Brain pericyte (primary cell): ENCODE measurements around the gene ZMAT3.
"Not testable (repeated sequence)": the region's sequence is repeated elsewhere in the genome, so short reads cannot be mapped to it uniquely, and the experiment has no call there.

ENCODE experiments used
- DNase-seq: peaks from one replicate; pipeline ENCODE4 v3.0.0-alpha.2; 2012; ENCODE audit warnings: low read depth, low spot score

Gene ZMAT3

GRCh38 chr3:179071323-179072099 is at the start of gene ZMAT3:
Gene ZMAT3 (minus strand): TSS chr3:179071809. CDS start chr3:179067752, 4,057 bp downstream.
- peak; percentile 40 for DNase-seq

- DNase-seq, result no peak
Observed at GRCh38 chr3:179116816-179117215, 45.2 kb upstream of the ZMAT3 start.

GRCh38 chr3:179115444-179115843 is 43.8 kb upstream of the ZMAT3 start:
- not testable (repeated sequence) for DNase-seq

- no peak for DNase-seq
Observed at GRCh38 chr3:179113903-179114302, 42.3 kb upstream of the ZMAT3 start.

GRCh38 chr3:179108086-179108485 is 36.5 kb upstream of the ZMAT3 start:
- no peak for DNase-seq

- no peak for DNase-seq
Observed at GRCh38 chr3:179107617-179108016, 36.0 kb upstream of the ZMAT3 start.

GRCh38 chr3:179105881-179106280 is 34.3 kb upstream of the ZMAT3 start:
- DNase-seq, result no peak

- peak; percentile 34 for DNase-seq
Observed at GRCh38 chr3:179100652-179101051, 29.0 kb upstream of the ZMAT3 start.

GRCh38 chr3:179098388-179099077 is 26.9 kb upstream of the ZMAT3 start:
- DNase-seq, result no peak

GRCh38 chr3:179093807-179094206 is 22.2 kb upstream of the ZMAT3 start:
- no peak for DNase-seq

GRCh38 chr3:179091113-179091512 is 19.5 kb upstream of the ZMAT3 start:
- DNase-seq, result no peak

GRCh38 chr3:179088306-179088705 is 16.7 kb upstream of the ZMAT3 start:
- DNase-seq, result no peak

GRCh38 chr3:179083977-179084376 is 12.4 kb upstream of the ZMAT3 start:
- no peak for DNase-seq

GRCh38 chr3:179082416-179082815 is 10.8 kb upstream of the ZMAT3 start:
- no peak for DNase-seq

GRCh38 chr3:179081885-179082284 is 10.3 kb upstream of the ZMAT3 start:
- DNase-seq, result no peak

- no peak for DNase-seq
Observed at GRCh38 chr3:179079537-179079936, 7.9 kb upstream of the ZMAT3 start.

GRCh38 chr3:179076243-179077027 is 4.8 kb upstream of the ZMAT3 start:
- no peak for DNase-seq

- no peak for DNase-seq
Observed at GRCh38 chr3:179074656-179075055, 3.0 kb upstream of the ZMAT3 start.

- DNase-seq, result no peak
Observed at GRCh38 chr3:179073816-179074215, 2.2 kb upstream of the ZMAT3 start.

GRCh38 chr3:179072100-179072438 is 460 bp upstream of the ZMAT3 start:
- DNase-seq, result no peak

GRCh38 chr3:179071027-179071322 is 634 bp downstream of the ZMAT3 start:
- DNase-seq, result no peak

- no peak for DNase-seq
Observed at GRCh38 chr3:179069762-179070390, 1.7 kb downstream of the ZMAT3 start.
